NCI-H82 treated with DMSO at 0.1 percent for 48 hours (cell line): ENCODE measurements around the gene UFL1.

Experiments
- DNase-seq: peaks from one replicate; lab custom pipeline; 2025; ENCODE audit not compliant: unreplicated experiment; lab: John Stamatoyannopoulos, UW

The UFL1 gene

GRCh38 chr6:96571551-96571950 is 49.9 kb downstream of the UFL1 start:
- no peak for DNase-seq

DNA sequence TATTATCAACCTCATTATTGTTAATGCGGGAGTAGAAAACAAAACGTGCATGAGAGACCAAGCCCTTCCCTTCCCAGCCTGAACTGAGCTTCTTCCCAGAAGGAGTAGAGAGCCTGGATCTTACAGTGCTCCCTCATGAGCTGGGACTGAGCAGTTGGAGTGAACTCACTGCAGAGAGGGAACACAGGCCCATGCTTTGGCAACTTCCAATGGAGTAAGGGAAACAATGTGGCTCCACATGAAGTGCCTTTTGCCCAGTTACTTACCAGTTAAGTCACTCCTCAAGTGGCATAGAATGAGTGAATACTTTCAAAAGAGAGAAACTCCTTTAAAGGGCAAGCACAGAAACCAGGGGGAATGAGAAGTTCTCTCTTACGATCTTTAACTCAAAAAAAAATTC is 53.8 kb downstream of the UFL1 start:
- no peak for DNase-seq

- DNase-seq: no peak
Observed at GRCh38 chr6:96576221-96576620, 54.6 kb downstream of the UFL1 start.

DNA sequence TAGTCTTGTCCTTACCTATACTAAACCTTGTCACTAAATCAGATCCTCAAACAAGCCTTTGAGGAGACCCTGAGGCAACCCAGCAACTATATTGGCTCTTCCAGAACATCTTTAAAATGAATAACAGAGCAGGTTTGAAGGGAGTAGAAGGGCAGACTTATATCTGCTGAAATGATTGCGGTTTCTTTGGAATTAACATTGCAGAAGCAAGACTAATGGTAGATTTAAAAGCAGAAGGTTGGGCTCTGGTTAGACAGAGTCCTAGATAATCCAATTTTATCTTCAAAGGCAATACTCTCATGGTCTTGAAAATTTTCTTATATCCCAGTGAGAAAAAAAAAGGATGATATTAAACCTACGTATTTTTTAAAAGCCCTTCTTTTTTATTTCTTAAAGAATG is 60.4 kb downstream of the UFL1 start:
- peak; percentile 14 for DNase-seq

- DNase-seq: no peak
Observed at GRCh38 chr6:96582436-96582835, 60.8 kb downstream of the UFL1 start.

DNA sequence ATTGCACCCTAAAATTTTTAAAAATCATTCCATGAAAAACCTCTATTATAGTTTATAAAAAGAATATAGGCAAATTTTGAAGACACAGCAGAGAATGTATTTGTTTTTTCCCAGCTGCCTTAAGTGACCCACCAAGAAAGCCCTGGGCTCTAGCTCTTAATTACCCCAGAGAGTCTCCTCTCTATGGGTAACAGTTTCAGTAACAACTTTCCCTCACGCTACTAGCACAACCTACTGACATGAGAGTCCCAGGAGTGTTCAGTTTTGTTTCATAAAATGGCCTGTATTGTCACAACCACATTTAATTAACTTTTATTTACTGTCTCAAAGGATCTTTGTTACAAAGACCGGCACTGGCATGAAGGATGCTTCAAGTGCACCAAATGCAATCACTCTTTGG is 82.8 kb downstream of the UFL1 start:
- DNase-seq: no peak
